ENCODE results near the gene MORN5.

- TF ChIP-seq CTCF (IDR thresholded peaks at IDR 0.05) (no peak), POLR2A (IDR thresholded peaks at IDR 0.05) (no peak)
These were observed 84.6 kb downstream of the MORN5 start for GRCh38 chr9:122244349-122244748.

All from lower leg skin (tissue), 3 donors.